HUES48 (cell line): Measurements from ENCODE around the gene GPR4.
"Not testable (repeated sequence)": the region's sequence is repeated elsewhere in the genome, so short reads cannot be mapped to it uniquely, and the experiment has no call there.

Source experiments
- H3K27ac ChIP-seq: one replicate; pipeline ENCODE4 v1.7.0; 2013; ENCODE audit warnings: low read depth, low read length, inconsistent platforms
- H3K27me3 ChIP-seq: 2 replicates; pipeline ENCODE4 v1.6.1; 2013; ENCODE audit warnings: mild to moderate bottlenecking, low read length; ENCODE audit not compliant: control insufficient read depth, insufficient read depth
- H3K36me3 ChIP-seq: 2 replicates; pipeline ENCODE4 v1.6.1; 2013; ENCODE audit warnings: low read length; ENCODE audit not compliant: control insufficient read depth, insufficient read depth
- H3K4me1 ChIP-seq: 2 replicates; pipeline ENCODE4 v1.6.1; 2013; ENCODE audit warnings: mild to moderate bottlenecking, low read length; ENCODE audit not compliant: control insufficient read depth, insufficient read depth
- H3K4me3 ChIP-seq: 2 replicates; pipeline ENCODE4 v1.5.1; 2013; ENCODE audit warnings: mild to moderate bottlenecking, low read depth, low read length
- H3K9ac ChIP-seq: 2 replicates; pipeline ENCODE4 v1.6.1; 2013; ENCODE audit warnings: mild to moderate bottlenecking, low read depth, low read length, moderate library complexity
- H3K9me3 ChIP-seq: 2 replicates; pipeline ENCODE4 v1.6.1; 2013; ENCODE audit warnings: low read length; ENCODE audit not compliant: control insufficient read depth, insufficient read depth

The GPR4 gene

GRCh38 chr19:45621389-45621788 lies 19.4 kb upstream of the GPR4 start:
- Histone ChIP-seq H3K9ac (no peak overlapping the region), H3K27me3 (no peaks in the 10 kb centered on the region), H3K4me1 (no peaks in the 10 kb centered on the region), H3K4me3 (no peak overlapping the region), H3K9me3 (no peaks in the 10 kb centered on the region), H3K27ac (no peak overlapping the region), H3K36me3 (peaks cover 14% of the 10 kb centered on the region)

GRCh38 chr19:45616704-45617017 lies 14.6 kb upstream of the GPR4 start:
- Histone ChIP-seq H3K4me3 (peak overlapping the region; percentile 69), H3K36me3 (peaks cover 32% of the 10 kb centered on the region), H3K27me3 (no peaks in the 10 kb centered on the region), H3K9ac (peak overlapping the region; percentile 73), H3K27ac (peak overlapping the region; percentile 87), H3K4me1 (no peaks in the 10 kb centered on the region; the same call in 1 of the 2 replicates), H3K9me3 (no peaks in the 10 kb centered on the region)

- H3K27ac ChIP-seq, result peak overlapping the region; percentile 90
These were observed 14.0 kb upstream of the GPR4 start for GRCh38 chr19:45615795-45616703.

GRCh38 chr19:45615056-45615455 lies 13.0 kb upstream of the GPR4 start:
- H3K9ac ChIP-seq, H3K27me3 ChIP-seq, H3K9me3 ChIP-seq, H3K4me1 ChIP-seq, H3K27ac ChIP-seq, H3K4me3 ChIP-seq: not testable (repeated sequence)
- peaks cover 33% of the 10 kb centered on the region for H3K36me3 ChIP-seq

More at GRCh38 chr19:45615795-45616703, 14.0 kb upstream of the GPR4 start:
- Histone ChIP-seq H3K9ac (peak overlapping the region; percentile 73), H3K27me3 (no peaks in the 10 kb centered on the region), H3K36me3 (peaks cover 32% of the 10 kb centered on the region), H3K4me3 (peak overlapping the region; percentile 69), H3K4me1 (no peaks in the 10 kb centered on the region; the same call in 1 of the 2 replicates), H3K9me3 (no peaks in the 10 kb centered on the region)

GRCh38 chr19:45613926-45614725 lies 12.1 kb upstream of the GPR4 start:
- peaks cover 29% of the 10 kb centered on the region for H3K36me3 ChIP-seq
- no peaks in the 10 kb centered on the region for H3K9me3 ChIP-seq
- no peak overlapping the region for H3K4me3 ChIP-seq
- no peak overlapping the region for H3K27ac ChIP-seq
- no peaks in the 10 kb centered on the region; the same call in 1 of the 2 replicates for H3K4me1 ChIP-seq
- no peak overlapping the region for H3K9ac ChIP-seq
- no peaks in the 10 kb centered on the region for H3K27me3 ChIP-seq

- Histone ChIP-seq H3K9ac (no peak overlapping the region), H3K4me3 (no peak overlapping the region), H3K4me1 (peaks cover 3% of the 10 kb centered on the region; the same call in 1 of the 2 replicates), H3K36me3 (peaks cover 14% of the 10 kb centered on the region), H3K27ac (no peak overlapping the region), H3K9me3 (no peaks in the 10 kb centered on the region), H3K27me3 (no peaks in the 10 kb centered on the region)
These were observed 6.9 kb upstream of the GPR4 start for GRCh38 chr19:45608948-45609347.

GRCh38 chr19:45607071-45608029 lies 5.3 kb upstream of the GPR4 start:
- Histone ChIP-seq H3K4me1 (peaks cover 3% of the 10 kb centered on the region; the same call in 1 of the 2 replicates), H3K27ac (no peak overlapping the region), H3K9me3 (no peaks in the 10 kb centered on the region), H3K9ac (no peak overlapping the region), H3K27me3 (peaks cover 9% of the 10 kb centered on the region), H3K36me3 (peaks cover 5% of the 10 kb centered on the region), H3K4me3 (peak overlapping the region; percentile 58)

- Histone ChIP-seq H3K27me3 (peaks cover 56% of the 10 kb centered on the region), H3K9me3 (no peaks in the 10 kb centered on the region), H3K27ac (no peak overlapping the region), H3K9ac (no peak overlapping the region), H3K4me3 (no peak overlapping the region), H3K4me1 (peaks cover 24% of the 10 kb centered on the region), H3K36me3 (no peaks in the 10 kb centered on the region)
These were observed 897 bp downstream of the GPR4 start for GRCh38 chr19:45601115-45601514.

GRCh38 chr19:45600340-45600885 lies 1.6 kb downstream of the GPR4 start:
- Histone ChIP-seq H3K9ac (no peak overlapping the region), H3K27ac (no peak overlapping the region), H3K4me3 (no peak overlapping the region), H3K9me3 (no peaks in the 10 kb centered on the region), H3K27me3 (peaks cover 56% of the 10 kb centered on the region), H3K4me1 (peaks cover 24% of the 10 kb centered on the region), H3K36me3 (no peaks in the 10 kb centered on the region)

GRCh38 chr19:45599286-45599685 lies 2.7 kb downstream of the GPR4 start:
- peaks cover 24% of the 10 kb centered on the region for H3K4me1 ChIP-seq
- no peak overlapping the region for H3K4me3 ChIP-seq
- no peak overlapping the region for H3K9ac ChIP-seq
- no peak overlapping the region for H3K27ac ChIP-seq
- no peaks in the 10 kb centered on the region for H3K9me3 ChIP-seq
- no peaks in the 10 kb centered on the region for H3K36me3 ChIP-seq
- H3K27me3 ChIP-seq, result peaks cover 56% of the 10 kb centered on the region
